ENCODE data around the gene FTSJ3. TPM values are rescaled to one million over a fixed set of nuclear protein-coding genes. Genes with fewer than 3 reads are reported as not detected.
A peak's percentile ranks its signal among the peaks of the same experiment; 100 is the strongest.

The FTSJ3 gene
- total RNA-seq, 1 donor from 2014 or later, result 51.4 TPM

GRCh38 chr17:63786971-63787711, 40.3 kb downstream of the FTSJ3 start:
- DNase-seq (ENCODE audit: low read depth in 2 of 2), result no peak

GRCh38 chr17:63786117-63786516, 41.3 kb downstream of the FTSJ3 start:
- no peak for DNase-seq (ENCODE audit: low read depth in 2 of 2)

GRCh38 chr17:63785556-63785955, 41.9 kb downstream of the FTSJ3 start:
- peak in 1 of 2 donors; percentile 62 for DNase-seq (ENCODE audit: low read depth in 2 of 2)

GRCh38 chr17:63783522-63783921, 43.9 kb downstream of the FTSJ3 start:
- no peak for DNase-seq (ENCODE audit: low read depth in 2 of 2)

- no peak for DNase-seq (ENCODE audit: low read depth in 2 of 2)
Observed at GRCh38 chr17:63780928-63781327, 46.5 kb downstream of the FTSJ3 start.

GRCh38 chr17:63780507-63780906, 47.0 kb downstream of the FTSJ3 start:
- DNase-seq (ENCODE audit: low read depth in 2 of 2), result no peak

GRCh38 chr17:63775420-63775819, 52.0 kb downstream of the FTSJ3 start:
- peak; percentile 8 to 11 for DNase-seq (ENCODE audit: low read depth in 2 of 2)

GRCh38 chr17:63774969-63775265, 52.5 kb downstream of the FTSJ3 start:
- peak in 1 of 2 donors; percentile 31 for DNase-seq (ENCODE audit: low read depth in 2 of 2)

GRCh38 chr17:63774141-63774968, 53.1 kb downstream of the FTSJ3 start, which contains the start of gene DDX42:
TSS of gene DDX42 (plus strand) at chr17:63774170. CDS start at chr17:63787050, 12,880 bp downstream.
- peak; percentile 58 to 71 for DNase-seq (ENCODE audit: low read depth in 2 of 2)

- peak; percentile 99 to 100 for DNase-seq (ENCODE audit: low read depth in 2 of 2)
Observed at GRCh38 chr17:63773272-63774140, 54.0 kb downstream of the FTSJ3 start, which contains the start of gene CCDC47. TSS of gene CCDC47 (minus strand) at chr17:63773597. CDS start at chr17:63766175, 7,422 bp downstream.

- DNase-seq (ENCODE audit: low read depth in 2 of 2), result peak in 1 of 2 donors; percentile 48
Observed at GRCh38 chr17:63772801-63773271, 54.6 kb downstream of the FTSJ3 start.

Other genes with a start within 250 kb of the FTSJ3 start
- gene TACO1, start 226.8 kb downstream of the FTSJ3 start, total RNA-seq, result 13.3 and 14.6 TPM in 2 replicates
- gene MAP3K3, start 205.2 kb downstream of the FTSJ3 start, total RNA-seq, result 74.8 and 108 TPM in 2 replicates
- gene LIMD2, start 127.5 kb downstream of the FTSJ3 start, total RNA-seq, result 15.3 and 18.8 TPM in 2 replicates
- 15.3 and 29.0 TPM in 2 replicates for gene STRADA, start 85.9 kb downstream of the FTSJ3 start, total RNA-seq
- gene CCDC47, start 54.1 kb downstream of the FTSJ3 start, total RNA-seq, result 59.5 and 91.3 TPM in 2 replicates
- gene DDX42, start 53.5 kb downstream of the FTSJ3 start, total RNA-seq, result 36.6 and 45.2 TPM in 2 replicates
- gene PSMC5, start 232 bp downstream of the FTSJ3 start, total RNA-seq, result 59.9 and 70.6 TPM in 2 replicates
- 49.2 and 54.3 TPM in 2 replicates for gene SMARCD2, start 15.0 kb upstream of the FTSJ3 start, total RNA-seq
- not detected in 2 replicates for gene CSH2, start 46.0 kb upstream of the FTSJ3 start, total RNA-seq
- not detected in 2 replicates for gene GH2, start 54.3 kb upstream of the FTSJ3 start, total RNA-seq
- gene CSH1, start 68.9 kb upstream of the FTSJ3 start, total RNA-seq, result not detected in 2 replicates
- gene CSHL1, start 83.6 kb upstream of the FTSJ3 start, total RNA-seq, result not detected in 2 replicates
- not detected in 2 replicates for gene GH1, start 91.2 kb upstream of the FTSJ3 start, total RNA-seq
- 1.5 TPM in 1 of 2 replicates, not detected in the other for gene CD79B, start 104.7 kb upstream of the FTSJ3 start, total RNA-seq
- under 0.01 TPM in 1 of 2 replicates, not detected in the other for gene SCN4A, start 145.3 kb upstream of the FTSJ3 start, total RNA-seq
- gene PRR29, start 170.7 kb upstream of the FTSJ3 start, total RNA-seq, result 0.44 and 0.60 TPM in 2 replicates
- 257 and 282 TPM in 2 replicates for gene ICAM2, start 193.0 kb upstream of the FTSJ3 start, total RNA-seq

All from lung microvascular endothelial cell (primary cell).